D721Med (cell line): ENCODE measurements around the gene ASB2.

Experiments used
- DNase-seq: peaks from one replicate; pipeline ENCODE4 v3.0.0; 2011; ENCODE audit warnings: low spot score; ENCODE audit not compliant: insufficient read length
- FAIRE-seq: peaks from 2 replicates; lab custom pipeline; 2011; peaks lifted over from hg19 to GRCh38; lab: Jason Lieb, UNC
- CTCF ChIP-seq: IDR thresholded peaks from 2 replicates; pipeline ENCODE4 v1.5.1; 2012; ENCODE audit warnings: mild to moderate bottlenecking, control low read depth; ENCODE audit not compliant: insufficient read depth; ENCODE audit errors: missing control alignments

ASB2 gene

GRCh38 chr14:94020267-94020666 lies 43.9 kb upstream of the ASB2 start:
- no peak for TF ChIP-seq CTCF
- no peak for FAIRE-seq

GRCh38 chr14:94019329-94019728 lies 43.0 kb upstream of the ASB2 start:
- FAIRE-seq (no peak), DNase-seq (no peak)
- no peak for TF ChIP-seq CTCF

More at GRCh38 chr14:94020267-94020666, 43.9 kb upstream of the ASB2 start:
- no peak for DNase-seq

- TF ChIP-seq CTCF, result no peak
- DNase-seq, result no peak
- FAIRE-seq, result no peak
These were observed 41.9 kb upstream of the ASB2 start for GRCh38 chr14:94018308-94018707.

GRCh38 chr14:94016446-94016976 lies 40.1 kb upstream of the ASB2 start:
- TF ChIP-seq CTCF, result no peak
- FAIRE-seq, result no peak
- DNase-seq, result no peak

GRCh38 chr14:94015223-94015622 lies 38.9 kb upstream of the ASB2 start:
- FAIRE-seq (no peak), DNase-seq (no peak)
- no peak for TF ChIP-seq CTCF

GRCh38 chr14:94014382-94014781 lies 38.0 kb upstream of the ASB2 start:
- TF ChIP-seq CTCF, result no peak
- DNase-seq, result no peak
- no peak for FAIRE-seq

GRCh38 chr14:94011795-94012194 lies 35.4 kb upstream of the ASB2 start:
- FAIRE-seq, result no peak
- DNase-seq, result no peak
- no peak for TF ChIP-seq CTCF
